ENCODE results near the gene IL11RA. TPM values are rescaled to one million over a fixed set of nuclear protein-coding genes. Genes with fewer than 3 reads are reported as not detected.
A peak's percentile ranks its signal among the peaks of the same experiment; 100 is the strongest.

The IL11RA gene
- total and polyA plus RNA-seq, 9 of the 15 experiments (the other 6 are each of a cell fraction or from before 2014, with no cell fraction given) = 0.11 to 5.8 (median 2.8) TPM

DNA sequence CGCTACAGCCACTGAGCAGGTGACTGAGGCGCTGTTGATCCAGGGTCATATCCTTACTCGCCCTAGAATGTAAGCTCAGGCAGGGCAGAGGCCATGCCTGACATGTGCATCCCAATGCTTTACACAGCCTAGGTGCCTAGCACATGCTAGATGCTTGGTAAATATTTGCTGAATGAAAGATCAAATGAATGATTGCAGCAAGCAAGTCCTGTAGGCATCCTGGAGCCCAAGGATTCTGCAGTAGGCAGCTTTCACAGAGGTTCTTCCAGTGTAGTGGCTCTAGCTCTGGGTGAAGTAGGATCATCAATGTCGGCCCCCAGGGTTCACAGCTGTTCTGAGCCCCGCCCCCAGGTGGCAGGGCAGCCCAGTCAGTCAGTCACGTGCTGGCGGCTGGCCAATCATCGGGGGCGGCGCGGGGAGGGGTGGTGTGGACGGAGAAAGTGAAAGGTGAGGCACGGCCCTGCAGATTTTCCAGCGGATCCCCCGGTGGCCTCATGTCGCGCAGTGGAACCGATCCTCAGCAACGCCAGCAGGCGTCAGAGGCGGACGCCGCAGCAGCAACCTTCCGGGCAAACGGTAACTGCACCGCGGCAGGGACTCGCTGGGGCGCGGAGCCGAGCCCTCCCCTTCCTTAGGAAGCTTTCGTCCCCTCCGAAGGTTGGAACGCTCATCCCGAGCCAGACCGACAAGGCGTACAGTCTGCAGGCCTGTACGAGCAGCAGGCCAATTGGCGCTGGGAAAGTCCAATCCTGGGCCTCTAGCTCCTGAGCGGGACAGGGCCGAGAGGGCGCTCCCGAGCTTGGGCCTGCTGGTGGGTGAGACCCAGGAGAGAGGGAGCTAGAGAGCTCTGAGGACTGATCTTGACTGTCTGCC is 5.5 kb upstream of the IL11RA start, which contains the start of gene GALT (continued):
- TF ChIP-seq, protein P1, sequence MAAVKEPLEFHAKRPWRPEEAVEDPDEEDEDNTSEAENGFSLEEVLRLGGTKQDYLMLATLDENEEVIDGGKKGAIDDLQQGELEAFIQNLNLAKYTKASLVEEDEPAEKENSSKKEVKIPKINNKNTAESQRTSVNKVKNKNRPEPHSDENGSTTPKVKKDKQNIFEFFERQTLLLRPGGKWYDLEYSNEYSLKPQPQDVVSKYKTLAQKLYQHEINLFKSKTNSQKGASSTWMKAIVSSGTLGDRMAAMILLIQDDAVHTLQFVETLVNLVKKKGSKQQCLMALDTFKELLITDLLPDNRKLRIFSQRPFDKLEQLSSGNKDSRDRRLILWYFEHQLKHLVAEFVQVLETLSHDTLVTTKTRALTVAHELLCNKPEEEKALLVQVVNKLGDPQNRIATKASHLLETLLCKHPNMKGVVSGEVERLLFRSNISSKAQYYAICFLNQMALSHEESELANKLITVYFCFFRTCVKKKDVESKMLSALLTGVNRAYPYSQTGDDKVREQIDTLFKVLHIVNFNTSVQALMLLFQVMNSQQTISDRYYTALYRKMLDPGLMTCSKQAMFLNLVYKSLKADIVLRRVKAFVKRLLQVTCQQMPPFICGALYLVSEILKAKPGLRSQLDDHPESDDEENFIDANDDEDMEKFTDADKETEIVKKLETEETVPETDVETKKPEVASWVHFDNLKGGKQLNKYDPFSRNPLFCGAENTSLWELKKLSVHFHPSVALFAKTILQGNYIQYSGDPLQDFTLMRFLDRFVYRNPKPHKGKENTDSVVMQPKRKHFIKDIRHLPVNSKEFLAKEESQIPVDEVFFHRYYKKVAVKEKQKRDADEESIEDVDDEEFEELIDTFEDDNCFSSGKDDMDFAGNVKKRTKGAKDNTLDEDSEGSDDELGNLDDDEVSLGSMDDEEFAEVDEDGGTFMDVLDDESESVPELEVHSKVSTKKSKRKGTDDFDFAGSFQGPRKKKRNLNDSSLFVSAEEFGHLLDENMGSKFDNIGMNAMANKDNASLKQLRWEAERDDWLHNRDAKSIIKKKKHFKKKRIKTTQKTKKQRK (IDR thresholded peaks at IDR 0.05; ENCODE audit: borderline replicate concordance, low read depth, low read length) = no peak
- TF ChIP-seq MYBL2 (IDR thresholded peaks at IDR 0.05; ENCODE audit: low read depth) (no peak), MYBL2 (CRISPR knock-in tag; IDR thresholded peaks at IDR 0.05; ENCODE audit: borderline replicate concordance) (no peak), KLF16 (IDR thresholded peaks at IDR 0.05) (no peak), ZBTB17 (CRISPR knock-in tag; IDR thresholded peaks at IDR 0.05) (no peak; the same call in 1 of the 2 replicates), PHF8 (IDR thresholded peaks at IDR 0.05; ENCODE audit: borderline replicate concordance, low read length) (peak; percentile 74; the same call in 1 of the 2 replicates), LCOR (CRISPR knock-in tag; IDR thresholded peaks at IDR 0.05) (no peak), MCM2 (IDR thresholded peaks at IDR 0.05; ENCODE audit: low read depth) (no peak), RBM17 (IDR thresholded peaks at IDR 0.05; ENCODE audit: borderline replicate concordance, low read depth, low read length) (no peak), CBX1 (IDR thresholded peaks at IDR 0.05; ENCODE audit: low read depth) (no peak), NR2F6 (CRISPR knock-in tag; IDR thresholded peaks at IDR 0.05) (no peak), SMAD2 (IDR thresholded peaks at IDR 0.05; ENCODE audit: low read depth, low read length) (no peak), KDM1A (IDR thresholded peaks at IDR 0.05) (no peak), ILF3 (IDR thresholded peaks at IDR 0.05; ENCODE audit: borderline replicate concordance) (no peak), ZBED1 (IDR thresholded peaks at IDR 0.05) (no peak)
- TF ChIP-seq, protein P2, sequence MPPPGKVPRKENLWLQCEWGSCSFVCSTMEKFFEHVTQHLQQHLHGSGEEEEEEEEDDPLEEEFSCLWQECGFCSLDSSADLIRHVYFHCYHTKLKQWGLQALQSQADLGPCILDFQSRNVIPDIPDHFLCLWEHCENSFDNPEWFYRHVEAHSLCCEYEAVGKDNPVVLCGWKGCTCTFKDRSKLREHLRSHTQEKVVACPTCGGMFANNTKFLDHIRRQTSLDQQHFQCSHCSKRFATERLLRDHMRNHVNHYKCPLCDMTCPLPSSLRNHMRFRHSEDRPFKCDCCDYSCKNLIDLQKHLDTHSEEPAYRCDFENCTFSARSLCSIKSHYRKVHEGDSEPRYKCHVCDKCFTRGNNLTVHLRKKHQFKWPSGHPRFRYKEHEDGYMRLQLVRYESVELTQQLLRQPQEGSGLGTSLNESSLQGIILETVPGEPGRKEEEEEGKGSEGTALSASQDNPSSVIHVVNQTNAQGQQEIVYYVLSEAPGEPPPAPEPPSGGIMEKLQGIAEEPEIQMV (tag; conservative IDR thresholded peaks at IDR 0.05; ENCODE audit: low read depth) = peak; percentile 34; the same call in 1 of the 2 replicates
- TF ChIP-seq, protein P3, sequence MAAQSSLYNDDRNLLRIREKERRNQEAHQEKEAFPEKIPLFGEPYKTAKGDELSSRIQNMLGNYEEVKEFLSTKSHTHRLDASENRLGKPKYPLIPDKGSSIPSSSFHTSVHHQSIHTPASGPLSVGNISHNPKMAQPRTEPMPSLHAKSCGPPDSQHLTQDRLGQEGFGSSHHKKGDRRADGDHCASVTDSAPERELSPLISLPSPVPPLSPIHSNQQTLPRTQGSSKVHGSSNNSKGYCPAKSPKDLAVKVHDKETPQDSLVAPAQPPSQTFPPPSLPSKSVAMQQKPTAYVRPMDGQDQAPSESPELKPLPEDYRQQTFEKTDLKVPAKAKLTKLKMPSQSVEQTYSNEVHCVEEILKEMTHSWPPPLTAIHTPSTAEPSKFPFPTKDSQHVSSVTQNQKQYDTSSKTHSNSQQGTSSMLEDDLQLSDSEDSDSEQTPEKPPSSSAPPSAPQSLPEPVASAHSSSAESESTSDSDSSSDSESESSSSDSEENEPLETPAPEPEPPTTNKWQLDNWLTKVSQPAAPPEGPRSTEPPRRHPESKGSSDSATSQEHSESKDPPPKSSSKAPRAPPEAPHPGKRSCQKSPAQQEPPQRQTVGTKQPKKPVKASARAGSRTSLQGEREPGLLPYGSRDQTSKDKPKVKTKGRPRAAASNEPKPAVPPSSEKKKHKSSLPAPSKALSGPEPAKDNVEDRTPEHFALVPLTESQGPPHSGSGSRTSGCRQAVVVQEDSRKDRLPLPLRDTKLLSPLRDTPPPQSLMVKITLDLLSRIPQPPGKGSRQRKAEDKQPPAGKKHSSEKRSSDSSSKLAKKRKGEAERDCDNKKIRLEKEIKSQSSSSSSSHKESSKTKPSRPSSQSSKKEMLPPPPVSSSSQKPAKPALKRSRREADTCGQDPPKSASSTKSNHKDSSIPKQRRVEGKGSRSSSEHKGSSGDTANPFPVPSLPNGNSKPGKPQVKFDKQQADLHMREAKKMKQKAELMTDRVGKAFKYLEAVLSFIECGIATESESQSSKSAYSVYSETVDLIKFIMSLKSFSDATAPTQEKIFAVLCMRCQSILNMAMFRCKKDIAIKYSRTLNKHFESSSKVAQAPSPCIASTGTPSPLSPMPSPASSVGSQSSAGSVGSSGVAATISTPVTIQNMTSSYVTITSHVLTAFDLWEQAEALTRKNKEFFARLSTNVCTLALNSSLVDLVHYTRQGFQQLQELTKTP (IDR thresholded peaks at IDR 0.05; ENCODE audit: low read depth in 1 of 2, partially characterized antibody in 2 of 2) = no peak
